Limb (tissue), 2 donors: ENCODE data around the gene SLC30A1.
"Not testable (repeated sequence)": the region's sequence is repeated elsewhere in the genome, so short reads cannot be mapped to it uniquely, and the experiment has no call there.

Experiments used
- DNase-seq, 2 donors: peaks; one replicate each; pipeline ENCODE4 v3.0.0-alpha.2; 2016; ENCODE audit errors: extremely low spot score in 2 of 2

SLC30A1 gene, protein sequence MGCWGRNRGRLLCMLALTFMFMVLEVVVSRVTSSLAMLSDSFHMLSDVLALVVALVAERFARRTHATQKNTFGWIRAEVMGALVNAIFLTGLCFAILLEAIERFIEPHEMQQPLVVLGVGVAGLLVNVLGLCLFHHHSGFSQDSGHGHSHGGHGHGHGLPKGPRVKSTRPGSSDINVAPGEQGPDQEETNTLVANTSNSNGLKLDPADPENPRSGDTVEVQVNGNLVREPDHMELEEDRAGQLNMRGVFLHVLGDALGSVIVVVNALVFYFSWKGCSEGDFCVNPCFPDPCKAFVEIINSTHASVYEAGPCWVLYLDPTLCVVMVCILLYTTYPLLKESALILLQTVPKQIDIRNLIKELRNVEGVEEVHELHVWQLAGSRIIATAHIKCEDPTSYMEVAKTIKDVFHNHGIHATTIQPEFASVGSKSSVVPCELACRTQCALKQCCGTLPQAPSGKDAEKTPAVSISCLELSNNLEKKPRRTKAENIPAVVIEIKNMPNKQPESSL

DNA sequence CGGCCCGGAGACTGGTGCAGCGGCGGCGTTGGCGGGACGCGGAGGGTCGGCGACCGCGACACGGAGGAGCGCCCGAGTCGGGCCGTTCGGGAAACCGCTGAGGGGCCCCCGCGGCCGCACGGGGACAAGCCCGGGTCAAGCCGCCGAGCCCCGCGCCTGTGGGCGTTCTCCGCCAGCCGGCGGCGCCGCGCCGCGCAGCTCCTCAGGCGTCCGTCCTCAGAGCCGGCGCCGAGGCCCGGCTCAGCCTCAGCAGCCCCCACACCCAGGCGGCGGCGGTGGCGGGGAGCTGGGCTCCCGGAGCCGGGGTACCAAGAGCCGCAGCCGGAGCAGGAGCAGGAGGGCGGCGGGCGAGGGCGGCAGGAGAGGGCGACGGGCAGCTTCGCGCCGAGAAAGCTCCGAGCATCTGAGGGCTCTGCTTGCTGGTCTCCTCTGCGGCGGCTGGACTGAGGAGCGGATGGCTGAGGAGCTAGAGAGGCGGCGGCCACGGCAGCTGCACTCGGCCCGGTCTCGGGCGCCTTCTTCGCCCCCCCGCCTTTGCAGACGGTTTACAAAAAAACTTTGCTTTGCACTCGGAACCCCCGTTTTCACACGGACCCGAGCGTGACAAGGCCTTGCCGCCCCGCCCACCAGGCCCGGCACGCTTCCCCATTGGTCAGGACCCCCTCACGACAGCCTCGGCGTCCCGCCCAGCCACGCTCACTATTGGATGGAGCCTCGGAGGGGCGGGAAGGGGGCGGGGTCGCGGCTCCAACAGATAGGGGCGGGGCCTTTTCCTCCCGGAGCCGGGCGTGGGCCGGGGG, at the start of gene SLC30A1:
SLC30A1 (minus strand) TSS at position 522 of the 800 bp plus-strand sequence. CDS start 549 bp downstream, outside the sequence.
- peak; percentile 98 to 99 for DNase-seq

DNA sequence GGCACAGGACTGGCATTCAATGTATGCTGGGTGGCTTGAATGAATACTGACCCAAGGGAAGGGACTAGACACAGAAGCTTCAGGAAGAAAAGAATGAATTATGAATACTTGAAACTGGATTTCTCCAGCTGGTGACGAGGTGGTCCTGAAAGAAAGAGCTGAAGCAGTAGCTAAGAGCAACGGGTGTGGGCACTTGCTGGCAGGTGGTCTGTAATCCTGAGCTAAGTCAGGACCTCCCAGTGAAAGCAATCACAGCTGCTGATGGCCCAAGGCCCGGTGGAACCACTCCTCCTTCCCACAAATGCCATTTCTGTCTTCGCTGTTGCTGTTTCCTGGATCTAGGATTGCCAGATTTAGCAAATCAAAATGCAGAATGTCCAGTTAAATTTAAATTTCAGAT, 49.5 kb upstream of the SLC30A1 start:
- DNase-seq = peak; percentile 54 to 74

DNA sequence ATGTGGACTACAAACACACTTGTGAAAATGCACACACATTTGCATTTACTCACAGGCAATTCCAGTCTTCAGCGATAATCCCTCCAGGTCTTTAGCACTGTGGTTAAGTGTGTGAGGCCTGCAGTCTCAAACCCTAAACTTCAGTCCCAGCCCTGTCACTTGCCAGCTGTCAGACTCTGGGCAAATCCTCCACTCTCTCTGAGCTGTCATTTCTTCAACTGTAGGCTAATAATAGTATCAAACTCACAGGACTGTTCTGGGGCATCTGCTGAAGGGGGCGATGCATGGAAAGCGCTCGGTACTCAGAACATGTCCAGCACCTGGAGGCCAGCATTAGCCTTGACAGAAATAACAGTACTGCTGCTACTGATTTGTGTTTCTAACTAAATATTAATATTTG, 48.3 kb upstream of the SLC30A1 start:
- DNase-seq = no peak

DNA sequence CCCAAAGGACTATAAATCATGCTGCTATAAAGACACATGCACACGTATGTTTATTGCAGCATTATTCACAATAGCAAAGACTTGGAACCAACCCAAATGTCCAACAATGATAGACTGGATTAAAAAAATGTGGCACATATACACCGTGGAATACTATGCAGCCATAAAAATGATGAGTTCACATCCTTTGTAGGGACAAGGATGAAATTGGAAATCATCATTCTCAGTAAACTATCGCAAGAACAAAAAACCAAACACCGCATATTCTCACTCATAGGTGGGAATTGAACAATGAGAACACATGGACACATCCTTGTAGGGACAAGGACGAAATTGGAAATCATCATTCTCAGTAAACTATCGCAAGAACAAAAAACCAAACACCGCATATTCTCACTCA, 46.9 kb upstream of the SLC30A1 start:
- not testable (repeated sequence) for DNase-seq

DNA sequence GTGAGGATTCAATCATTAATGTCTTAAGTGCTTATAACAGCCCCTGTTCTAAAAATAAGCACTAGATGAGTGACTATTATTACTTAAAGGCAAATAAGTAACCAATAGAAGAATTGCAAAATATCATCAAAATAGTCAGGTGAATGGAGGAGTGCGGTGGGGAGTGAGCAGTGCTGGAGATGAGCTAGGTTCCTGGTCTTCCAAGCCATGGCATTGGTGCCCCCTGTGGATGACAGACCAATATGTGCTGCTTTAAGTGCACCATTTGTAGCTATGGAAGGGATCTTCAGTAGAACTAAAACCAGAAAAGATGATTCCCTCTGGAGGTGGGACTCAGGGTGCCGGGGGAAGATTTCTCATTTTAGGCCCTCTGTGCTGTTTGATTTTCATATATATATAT, 46.1 kb upstream of the SLC30A1 start:
- DNase-seq = no peak

DNA sequence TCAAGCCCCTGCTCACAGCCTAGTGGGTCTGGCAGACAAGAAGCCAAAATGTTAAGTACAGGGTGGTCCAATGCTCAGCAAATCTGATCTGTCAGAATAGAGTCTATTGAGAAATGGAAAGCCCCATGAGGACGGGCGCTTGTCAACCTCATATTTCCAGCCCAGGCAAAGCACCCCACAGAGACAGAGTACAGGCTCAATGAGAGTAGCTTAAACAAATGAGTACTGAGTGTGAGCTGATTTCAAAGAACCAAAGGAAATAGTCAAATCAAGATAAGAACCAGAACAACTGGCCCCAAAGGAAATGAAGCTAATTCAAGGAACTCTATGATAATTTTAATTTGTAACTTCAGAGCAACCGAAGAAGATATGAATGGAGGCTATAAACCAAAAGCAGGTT, 44.6 kb upstream of the SLC30A1 start:
- DNase-seq = no peak

DNA sequence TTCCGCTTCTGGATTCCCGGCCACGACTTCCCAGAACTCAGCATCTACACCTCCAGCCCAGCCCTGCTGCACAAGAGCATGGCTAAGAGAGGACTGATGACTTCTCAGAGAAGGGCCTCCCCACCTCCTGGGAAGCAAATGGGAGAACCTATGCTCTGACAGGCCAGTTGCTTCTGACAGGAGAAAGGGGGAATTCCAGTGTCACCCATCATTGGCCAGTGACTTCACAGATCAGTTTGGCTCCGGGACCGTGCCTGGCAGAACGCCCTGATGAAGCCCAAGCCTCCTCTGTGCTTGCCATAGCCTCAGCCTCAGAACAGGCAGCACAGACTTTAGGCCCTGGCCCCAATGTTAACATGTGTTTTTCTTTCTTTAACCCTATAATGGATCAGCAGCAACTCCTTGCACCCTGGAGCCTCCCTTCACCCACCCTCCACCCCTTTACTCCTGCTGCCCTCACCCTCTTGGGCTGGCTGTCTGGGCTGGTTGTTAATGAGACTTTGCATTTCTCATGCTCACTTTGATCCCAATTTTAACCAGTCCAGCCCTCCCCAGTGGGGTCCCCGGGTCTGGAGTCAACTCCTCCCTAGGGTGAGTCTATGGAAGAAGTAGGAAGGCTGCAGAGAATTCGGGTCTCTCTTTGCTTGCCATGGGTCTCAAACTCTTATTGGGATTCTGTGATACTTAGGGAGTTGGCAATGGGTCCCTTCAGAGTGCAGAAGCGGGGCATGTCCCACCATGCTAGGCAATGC, 42.7 kb upstream of the SLC30A1 start:
- no peak for DNase-seq

DNA sequence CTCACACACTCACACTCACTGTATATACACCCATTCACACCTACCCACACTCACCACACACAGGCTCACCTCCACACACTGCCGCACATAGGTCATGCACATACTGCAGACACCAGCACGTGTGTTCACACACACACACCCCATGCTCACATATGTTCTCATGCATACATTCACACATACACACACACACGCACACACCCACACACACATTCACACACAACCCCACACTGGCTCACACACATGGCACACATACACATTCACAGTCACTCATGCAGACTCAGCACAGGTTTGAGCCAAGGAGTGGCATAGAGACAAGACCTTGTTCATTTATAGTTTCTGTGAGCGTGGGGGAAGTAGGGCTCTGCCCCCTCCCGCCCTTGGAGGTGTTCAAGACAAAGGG, 41.1 kb upstream of the SLC30A1 start:
- no peak for DNase-seq

DNA sequence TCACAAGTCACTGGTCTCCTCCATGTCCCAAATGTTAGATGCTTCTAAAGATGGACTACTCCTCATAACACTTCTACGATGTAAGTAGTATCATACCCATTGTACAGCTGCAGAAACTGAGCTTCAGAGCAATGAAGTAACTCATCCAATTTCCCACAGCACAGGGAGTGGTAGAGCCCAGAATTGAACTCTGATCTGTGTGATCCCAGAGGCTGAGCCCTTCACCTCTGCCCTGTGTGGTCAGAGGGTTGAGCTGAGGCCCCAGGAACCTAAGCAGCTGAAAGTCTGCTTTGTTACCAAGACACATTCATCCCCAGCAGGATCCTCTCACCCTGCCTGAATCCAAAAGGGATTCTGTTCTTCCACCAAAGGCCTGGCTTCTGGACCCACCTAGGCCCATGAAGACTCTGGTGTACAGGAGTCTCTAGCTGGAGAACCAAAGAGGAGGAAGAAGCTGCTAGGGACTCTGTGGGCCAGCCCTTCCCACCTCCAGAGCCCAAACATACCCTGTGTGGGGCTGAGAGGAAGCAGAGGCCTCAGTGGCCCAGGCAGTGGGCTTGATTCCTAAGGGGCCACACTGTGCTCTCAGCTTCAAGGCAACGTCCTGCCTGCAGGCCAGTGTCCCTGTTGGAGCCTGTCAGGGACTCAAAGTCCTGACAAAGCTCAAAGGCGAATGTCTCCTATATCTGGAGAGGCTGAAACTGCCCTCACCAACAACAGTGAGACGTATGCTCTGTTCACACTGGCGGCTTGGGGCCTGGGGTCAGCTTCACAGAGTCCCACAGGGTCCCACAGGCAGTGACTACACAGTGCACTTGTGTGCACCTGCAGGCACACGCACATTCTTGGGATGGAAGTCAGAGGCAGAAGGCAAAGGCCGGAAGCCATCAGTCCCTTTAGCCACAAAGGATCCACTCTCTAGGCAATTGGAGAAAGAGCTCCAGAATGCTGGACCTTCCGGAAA, 40.4 kb upstream of the SLC30A1 start:
- DNase-seq = no peak

DNA sequence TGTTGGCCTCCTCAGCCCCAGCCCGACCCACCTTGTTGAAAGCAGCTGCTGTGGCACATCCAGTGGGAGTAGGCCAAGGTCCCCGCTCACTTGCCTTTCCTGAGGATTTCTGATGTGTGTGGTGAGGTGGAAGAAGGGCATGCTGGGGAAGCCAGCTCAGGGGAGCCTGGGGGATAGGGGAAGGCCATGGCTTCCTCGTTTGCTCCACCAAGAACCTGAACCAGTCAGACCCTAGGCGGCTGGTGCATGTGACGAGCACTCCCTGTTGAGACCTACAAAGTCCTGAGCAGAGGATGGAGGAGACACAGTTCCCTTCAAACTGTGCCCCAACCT, 38.0 kb upstream of the SLC30A1 start:
- no peak for DNase-seq

DNA sequence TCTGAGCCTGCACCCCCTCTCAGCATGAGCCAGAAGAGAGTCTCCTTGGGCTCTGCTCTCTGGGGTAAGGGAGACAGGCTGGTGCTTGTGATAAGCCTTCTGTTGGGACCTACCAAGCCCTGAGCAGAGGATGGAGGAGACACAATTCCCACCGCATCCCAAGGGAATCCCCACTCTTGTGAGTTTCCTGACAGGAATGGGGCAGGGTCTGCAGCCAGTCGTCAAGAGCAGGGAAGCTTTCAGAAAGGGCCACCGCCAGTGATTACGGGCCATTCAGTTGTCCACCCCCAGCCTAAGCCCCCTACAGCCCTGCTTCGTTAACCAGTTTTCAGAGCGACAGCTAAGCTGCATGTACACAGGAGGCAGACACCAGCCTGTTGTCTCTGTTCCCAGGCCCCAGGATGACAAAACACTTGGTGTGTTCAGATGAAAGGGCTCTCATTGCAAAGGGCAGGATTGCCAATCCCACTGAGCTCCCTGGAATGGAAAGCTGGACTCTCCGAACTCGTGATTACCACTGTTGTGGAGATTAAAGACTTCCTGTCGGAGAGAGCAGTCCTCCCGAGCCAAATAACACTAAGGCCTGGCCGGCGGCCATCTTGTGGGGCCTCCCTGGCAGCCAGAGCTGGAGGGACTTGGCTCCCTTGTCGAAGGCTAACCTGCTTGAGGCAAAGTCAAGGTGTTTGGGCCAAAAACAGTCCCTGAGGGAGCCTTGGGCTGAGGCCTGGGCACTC, 37.4 kb upstream of the SLC30A1 start:
- peak in 1 of 2 donors; percentile 69 for DNase-seq

DNA sequence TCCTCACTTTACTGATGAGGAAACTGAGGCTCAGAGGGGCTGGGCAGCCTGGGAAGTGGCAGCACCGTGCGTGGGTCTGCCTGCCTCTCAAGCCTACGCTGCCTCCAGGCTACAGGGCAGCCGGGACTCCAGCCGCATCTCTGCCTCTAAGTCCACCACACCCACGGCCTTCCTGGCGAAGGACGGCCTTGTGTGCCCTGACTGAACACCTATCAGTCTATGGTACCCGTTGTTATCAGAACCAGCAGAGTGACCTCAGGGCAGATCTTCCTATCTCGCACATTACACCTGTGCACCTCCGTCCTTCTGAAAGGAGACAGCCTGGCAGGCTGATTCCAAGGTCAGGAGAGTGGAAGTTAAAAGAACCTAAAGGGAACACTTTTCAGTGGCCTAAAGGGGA, 35.7 kb upstream of the SLC30A1 start:
- DNase-seq = no peak

DNA sequence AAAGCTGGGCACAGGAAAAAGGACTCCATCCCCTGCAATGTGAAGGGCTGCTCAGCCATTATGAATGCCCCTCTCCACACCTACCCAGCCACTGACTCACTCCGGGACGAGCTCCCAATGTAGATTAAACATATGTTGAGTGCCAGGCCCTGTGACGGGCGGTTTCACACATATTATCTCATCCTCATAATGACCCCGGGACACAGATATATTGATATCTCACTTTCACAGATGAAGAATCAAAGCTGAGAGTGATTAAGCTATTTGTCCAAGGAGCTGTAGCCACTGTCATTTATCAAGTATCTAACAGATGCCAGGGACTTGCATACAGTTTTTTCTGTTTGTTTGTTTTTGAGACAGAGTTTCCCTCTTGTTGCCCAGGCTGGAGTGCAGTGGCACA, 35.0 kb upstream of the SLC30A1 start:
- DNase-seq = no peak

DNA sequence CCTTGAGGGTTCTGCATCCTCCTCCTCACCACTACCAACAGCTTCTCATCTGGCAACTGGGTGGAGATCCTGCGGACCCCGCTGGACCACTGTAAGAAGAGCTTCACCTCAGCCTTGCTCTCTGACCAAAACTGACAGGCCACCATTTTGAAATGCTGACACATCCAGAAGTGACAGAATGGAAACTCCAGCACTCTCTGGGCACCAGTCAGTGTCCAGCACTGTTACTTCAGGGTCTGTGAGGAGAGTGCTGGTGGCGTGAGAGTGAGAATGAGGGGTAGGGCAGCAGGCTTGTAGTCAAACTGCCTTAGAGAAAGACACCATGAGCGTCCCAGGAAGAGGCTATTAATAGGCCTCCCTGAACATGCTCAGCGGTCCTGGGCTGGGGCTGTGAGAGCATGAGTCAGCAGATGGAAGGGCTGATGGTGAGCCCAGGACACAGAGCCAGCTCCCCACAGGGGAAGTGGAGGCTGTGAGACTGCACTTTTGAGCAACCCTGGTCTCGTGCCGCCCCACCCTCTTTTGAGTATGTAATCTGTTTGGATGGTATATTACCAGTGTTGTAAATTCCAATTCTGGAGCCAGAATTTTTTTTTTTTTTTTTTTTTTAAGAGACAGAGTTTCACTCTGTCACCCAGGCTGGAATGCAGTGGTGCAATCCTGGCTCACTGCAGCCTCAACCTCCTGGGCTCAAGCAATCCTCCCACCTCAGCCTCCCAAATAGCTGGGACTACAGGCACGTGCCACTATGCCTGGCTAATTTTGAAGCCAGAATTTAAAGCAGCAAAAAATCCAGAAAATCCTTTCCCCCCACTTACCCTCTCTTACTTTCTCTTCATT, 34.4 kb upstream of the SLC30A1 start:
- DNase-seq = no peak

DNA sequence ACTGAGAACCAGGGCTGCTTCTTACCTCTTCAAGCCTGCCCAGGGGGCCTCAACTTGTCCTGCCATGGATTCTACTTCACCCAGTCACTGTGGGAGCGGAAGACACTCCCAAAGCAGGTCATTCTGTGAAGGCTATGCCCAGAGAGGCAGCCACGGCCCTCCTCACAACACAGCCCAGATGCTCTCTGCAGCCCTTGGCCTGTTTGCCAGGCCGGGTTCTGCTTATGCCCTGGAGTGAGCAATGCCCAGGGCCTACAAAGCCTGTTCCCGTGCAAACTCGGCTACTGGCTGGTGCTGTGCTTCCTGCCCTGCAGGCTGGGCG, 33.8 kb upstream of the SLC30A1 start:
- no peak for DNase-seq

DNA sequence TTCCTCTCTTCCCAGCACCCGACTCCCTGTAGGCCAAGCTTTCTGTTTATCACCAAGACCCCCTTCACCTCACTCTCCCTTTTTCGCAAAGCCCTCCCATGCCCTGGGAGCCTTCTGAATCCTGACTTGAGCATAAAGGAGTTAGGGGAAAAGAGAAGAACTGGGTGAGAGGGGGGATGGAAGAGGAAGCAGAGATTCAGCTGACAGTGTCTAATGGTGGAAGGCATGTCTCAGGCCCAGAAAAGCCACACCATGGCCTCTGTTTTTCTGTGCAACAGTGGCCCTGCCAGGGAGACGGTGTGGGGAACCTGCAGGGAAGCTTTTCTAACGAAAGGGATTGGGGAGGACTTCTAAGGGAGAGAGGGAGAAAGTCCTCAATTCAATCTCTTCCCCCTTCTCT, 32.9 kb upstream of the SLC30A1 start:
- DNase-seq = no peak

DNA sequence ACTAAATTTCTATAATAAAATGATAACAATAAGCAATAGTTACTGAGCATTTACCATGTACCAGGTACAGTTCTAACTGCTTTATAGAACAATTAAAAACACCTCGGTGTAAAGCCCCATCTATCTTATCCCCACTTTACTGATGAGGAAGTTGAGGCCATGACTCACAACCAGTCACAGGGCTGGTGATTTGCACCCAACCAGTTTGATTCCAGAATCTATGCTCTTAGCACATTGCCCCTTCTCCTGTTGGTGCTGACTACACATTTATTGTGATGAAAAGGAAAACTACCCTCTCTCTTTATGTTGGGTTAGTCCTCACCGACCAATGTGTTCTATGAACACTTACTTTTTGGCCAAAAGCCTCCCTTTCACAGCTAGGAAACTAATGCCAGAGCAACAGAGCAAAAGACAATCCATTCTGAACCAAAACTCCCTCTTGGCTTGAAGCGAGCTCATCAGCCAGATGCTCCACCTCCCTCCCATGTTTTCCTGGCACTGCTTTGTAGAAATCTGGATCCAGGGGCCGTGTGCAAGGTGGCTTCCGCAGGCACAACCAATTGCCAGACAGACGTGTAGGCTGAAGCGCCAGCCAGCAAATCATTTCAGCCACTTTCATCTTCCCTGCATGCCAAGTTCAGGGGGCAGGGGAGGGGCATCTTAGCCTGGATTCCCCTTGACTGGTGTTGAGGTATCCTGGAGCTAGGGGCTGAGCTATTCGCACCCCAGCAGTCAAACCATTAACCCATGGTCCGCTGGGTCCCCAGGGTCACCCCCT, 32.0 kb upstream of the SLC30A1 start:
- DNase-seq = peak; percentile 48 to 66
